Inferior parietal cortex (tissue), 1 donor: ENCODE measurements around the gene PNPLA4.

Source experiments
- DNase-seq: peaks from one replicate; pipeline ENCODE4 v3.0.0-alpha.2; 2016; ENCODE audit errors: extremely low spot score

Gene PNPLA4

GRCh38 chrX:7872042-7872441 lies 55.2 kb downstream of the PNPLA4 start:
- DNase-seq: no peak

- DNase-seq: no peak
Observed at GRCh38 chrX:7852166-7852565, 75.0 kb downstream of the PNPLA4 start.
